ENCODE data around the gene CDH23.

Gene CDH23

DNA sequence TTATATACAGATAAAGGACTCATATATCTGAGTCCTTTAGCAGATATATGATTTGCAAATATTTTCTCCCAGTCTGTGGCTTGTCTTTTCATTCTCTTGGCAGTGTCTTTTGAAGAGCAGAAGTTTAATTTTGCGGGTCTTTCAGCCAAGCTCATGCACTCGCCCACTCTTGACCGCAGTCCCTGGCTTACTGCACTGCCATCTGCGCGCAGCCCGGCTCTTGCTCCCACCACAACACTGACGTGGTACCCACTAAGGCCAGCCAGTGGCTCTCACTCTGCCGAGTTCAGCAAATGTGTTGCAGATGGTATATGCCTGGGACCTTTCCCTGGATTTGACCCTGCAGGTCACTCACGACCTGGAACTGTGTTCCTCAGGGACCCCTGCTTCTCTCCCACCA, 74.3 kb downstream of the CDH23 start:
- no peak for FAIRE-seq

DNA sequence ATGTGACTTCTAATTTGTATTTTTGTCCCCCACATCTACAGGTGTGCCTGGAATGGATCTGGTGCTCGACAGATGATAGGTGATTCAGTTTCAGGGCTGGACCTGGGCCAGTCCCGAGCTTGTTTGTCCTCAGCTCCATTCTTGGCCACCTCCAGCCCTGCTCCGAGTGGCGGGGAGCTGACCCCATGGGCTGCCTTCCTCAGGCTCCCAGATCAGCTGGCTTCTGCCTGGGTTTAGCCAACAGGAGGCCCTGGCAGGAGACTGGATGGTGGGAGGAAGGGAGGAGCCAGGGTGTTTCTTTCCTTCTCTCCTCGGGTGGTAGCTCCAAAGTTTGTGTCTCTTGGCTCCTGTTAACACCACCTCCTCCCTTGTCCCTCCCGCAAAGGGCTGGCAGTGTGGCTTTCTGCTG, 75.2 kb downstream of the CDH23 start:
- FAIRE-seq: no peak

DNA sequence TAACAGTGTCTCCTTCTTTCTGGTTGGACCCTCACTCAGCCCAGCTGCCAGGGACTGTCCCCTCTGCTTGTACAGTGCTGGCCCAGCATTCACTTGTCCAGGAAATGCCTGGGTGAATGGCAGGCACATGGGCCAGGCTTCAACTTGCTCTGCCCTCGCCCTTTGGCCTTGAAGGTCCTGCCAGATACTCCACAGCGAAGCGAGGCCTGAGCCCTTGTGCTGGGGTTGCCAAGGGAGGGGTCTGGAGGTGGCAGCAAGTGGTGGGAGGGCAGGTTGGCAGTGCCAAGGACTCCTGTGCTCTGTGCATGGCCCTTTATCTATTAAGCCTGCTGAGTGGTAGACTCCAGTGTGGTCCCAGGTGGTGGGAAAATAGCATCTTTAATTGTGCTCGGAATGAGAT, 75.7 kb downstream of the CDH23 start:
- FAIRE-seq: no peak

DNA sequence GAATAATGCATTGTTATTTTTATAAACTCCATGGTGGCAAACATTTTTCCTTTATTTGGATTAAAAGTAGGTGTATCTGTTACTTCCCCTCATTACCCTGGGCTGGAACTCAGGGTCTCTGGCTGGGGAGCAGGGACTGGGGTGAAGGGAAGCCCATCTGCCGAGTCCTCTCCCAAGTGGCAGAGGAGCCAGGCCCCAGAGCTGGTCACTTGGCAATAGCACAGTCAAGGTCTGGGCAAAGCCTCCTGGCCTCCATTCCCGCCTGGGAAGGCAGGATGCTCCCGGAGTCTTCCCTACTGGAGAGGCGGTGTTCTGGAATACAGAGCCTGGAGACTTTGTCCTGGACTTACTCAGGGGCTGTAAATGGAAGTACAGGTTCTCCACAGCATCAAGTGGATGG, 76.2 kb downstream of the CDH23 start:
- FAIRE-seq: no peak

DNA sequence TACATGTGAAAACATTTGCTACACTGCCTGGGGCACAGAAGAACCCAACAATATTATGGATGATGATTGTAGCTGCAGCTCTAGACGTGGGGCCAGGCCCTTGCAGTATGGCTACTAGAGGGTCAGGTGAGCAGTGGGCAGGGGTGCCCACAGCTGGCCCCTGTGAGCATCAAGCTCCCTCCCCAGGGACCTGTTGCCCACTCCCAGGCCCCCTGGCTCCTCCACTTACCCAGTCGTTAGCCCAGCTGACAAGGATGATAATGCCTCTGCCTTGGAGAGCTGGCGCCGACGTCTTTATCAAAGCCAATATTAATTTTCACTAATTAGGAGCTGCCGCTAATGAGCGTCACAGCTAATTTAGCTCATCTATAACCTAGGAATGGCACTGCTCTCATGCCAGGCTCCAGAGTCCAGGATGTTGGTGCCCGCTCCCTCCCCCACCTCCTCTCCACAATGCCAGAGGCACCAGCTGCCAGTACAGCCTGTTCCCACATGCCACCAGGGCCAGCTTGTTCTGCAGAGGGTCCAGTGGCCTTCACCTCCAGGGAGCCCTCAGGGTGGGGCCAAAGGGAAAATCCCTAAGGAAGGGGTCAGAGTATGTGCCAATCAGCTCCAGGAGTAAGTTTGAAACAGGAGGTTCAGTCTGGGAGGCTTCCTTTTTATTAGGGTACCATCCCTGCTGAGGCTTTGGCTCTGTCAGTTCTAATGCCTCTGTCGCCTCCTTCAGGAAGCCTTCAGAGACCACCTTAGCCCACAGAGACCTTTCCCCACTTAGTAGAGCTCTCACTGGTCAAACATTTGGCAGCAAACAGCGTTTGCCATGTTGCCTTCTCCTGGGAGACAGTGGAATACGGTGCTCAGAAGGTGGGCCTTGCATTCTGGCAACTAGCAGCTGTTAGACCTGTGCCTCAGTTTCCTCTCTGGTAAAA, 77.2 kb downstream of the CDH23 start:
- FAIRE-seq: no peak

DNA sequence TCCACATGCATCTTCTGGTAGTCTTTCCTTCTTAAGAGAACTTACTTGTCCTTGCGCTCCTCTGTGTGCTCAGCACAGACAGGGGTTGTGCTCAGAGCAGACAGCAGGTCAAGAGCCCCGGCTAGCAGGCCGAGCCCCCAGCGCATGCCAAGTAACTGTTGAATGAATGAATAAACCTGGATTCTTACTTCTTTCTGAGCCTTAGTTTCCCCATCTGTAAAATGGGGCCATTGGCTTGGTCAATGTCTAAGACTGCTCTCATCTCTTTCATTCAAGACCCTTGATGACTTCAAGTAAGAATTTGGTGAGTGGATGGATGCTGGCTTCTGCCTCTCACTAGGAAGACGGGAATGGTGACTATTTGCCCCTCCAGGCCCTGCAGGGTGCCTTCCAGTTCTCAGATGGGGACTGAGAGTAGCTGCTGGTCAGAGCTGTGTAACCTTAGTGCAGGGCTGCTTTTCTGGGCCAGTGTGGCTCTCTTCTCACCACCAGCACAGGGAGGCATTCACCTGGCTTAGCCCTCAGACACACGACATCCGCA, 78.1 kb downstream of the CDH23 start:
- FAIRE-seq: no peak

DNA sequence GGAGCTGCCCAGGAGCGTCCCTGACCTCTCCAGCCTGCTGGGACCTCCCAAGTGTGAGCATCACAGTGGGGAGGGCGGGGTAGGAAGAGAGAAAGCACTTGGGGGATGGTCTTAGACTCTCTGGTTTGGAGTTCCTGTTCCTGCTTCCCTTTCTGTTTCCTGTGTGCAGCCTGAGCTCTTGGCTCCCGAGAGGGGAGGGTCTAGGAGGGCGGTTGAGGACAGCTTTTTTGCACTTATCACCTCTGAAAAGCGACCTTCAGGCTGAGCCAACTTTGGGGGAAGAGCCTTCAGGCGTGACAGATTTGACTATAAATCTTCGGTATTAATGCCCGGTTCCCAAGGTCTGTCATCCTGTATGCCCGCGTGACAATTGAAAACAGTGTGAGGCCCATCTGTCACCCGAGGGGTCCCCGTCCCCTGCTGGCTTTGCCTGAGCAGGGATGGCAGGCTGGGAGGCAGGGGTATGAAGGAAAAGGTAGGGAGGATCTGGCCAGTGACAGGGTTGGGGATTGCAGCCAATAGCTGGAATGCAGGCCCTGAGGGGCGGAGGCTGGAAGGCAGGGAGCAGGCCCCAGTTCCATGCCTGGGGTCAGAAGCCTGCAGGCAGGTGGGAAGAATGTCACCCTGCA, 78.6 kb downstream of the CDH23 start:
- FAIRE-seq: no peak

DNA sequence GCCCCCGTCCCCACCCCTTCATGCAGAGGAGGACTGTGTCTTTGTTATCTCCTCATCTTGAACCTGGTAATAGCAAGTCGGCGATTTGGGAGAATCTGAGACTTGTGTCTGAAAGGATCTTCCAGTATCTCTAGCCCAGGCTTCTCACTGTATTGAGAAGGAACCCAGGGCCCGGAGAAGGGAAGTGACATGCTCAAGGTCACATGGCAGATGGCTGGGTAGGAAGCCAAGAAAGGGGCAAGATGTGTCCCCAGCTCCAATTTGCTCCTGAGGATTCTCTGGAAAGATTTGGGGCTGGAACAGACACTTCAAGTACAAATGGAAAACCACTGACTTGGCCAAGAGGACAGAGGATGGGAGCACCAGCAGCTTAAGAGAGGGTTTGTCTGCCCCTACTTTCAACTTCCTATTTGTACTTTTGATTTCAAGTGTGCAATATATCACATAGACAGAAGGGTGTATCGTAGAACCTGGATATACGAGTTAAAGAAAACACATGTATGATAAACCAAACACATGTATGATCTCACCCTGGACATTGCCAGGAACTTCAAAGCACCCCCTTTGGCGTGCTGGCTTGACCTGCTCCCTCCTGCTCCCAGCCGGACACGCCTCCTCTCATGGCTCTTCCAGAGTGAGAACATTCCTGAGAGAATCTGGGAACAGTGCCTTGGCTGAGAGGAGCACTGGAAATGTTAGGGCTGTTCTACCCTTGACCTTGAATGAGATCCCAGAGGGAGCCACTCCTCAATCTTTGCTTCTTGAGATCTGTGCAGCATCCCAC, 79.7 kb downstream of the CDH23 start:
- FAIRE-seq: no peak

DNA sequence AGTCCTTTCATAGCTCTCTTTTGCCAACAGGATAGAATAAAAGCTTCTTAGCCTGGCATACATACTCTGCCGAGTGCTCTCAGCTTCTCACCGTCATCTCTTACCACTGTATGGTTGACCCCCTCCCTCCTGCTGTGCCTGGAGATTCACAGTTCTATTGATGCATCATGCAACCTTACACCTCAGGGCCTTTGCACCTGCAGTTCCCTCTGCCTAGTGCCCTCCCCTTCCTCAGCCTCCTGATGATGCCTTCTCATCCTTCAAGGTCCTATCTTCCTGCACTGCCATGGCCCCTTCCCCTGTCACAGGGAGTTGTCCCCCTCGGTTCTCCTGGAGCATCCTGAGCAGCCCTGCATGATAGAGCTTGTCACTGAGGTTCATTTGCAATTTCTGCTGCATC, 81.5 kb downstream of the CDH23 start:
- FAIRE-seq: no peak

DNA sequence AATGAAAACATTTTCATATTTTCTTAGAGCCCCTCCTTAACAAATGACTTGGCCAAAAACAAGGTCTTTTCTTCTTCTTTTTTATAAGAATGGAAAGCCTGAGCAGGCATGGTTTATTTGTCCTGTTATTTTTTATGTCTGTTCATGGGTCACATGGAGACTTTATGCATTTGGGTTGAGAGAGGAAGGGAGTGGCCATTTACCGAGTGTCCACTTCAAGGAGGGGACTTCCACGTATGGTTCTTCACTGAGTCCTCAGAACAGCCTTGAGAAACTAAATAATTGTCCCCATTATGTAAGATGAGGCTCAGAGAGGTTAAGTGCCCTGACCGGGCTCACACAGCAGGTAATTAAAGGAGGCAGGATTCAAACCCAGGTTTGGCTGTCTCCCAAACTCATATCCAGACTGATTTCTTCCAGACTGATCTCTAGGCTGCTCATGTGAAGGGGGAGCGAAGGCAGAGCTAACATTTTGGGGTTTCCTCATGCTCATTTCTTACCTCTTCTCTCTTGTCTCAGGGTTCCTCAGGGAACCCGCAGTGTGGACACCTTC, 82.2 kb downstream of the CDH23 start:
- no peak for FAIRE-seq

DNA sequence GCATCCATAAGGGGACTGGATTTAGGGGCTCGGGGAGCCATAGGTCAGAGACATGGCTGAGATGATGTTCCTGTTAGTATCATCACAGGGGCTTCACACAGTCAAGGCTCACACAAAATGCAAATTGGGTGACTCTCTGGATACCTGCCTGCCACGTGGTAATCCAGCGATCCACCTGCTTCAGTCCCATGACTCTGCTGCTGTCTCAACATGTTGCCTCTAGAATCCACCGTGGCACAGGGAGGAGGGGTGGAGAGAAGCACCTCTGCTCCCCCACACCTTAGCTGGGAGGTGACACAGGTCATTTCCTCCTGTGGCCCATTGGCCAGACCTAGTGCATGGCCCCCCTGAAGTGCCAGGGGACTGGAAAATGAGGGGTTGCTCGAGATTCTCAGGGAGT, 83.1 kb downstream of the CDH23 start:
- FAIRE-seq: no peak

DNA sequence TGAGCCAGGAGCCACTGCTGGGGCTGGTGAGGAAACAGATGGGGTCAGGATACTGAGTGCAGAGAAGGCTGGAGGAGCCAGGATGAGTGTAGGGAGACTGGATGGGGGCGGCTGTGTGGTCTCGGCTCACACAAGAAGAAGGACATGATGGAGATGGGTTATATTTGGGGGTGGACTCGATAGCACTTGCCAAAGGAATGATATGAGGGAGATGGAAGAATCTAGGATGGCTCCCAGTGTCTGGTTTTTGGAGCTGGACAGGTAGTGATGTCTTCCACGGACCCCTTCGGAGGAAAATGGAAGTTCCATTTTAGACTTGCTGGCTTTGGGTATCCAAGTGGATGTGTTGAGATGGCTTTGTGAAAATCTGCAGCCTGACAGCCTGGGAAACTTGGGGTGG, 83.9 kb downstream of the CDH23 start:
- no peak for FAIRE-seq

DNA sequence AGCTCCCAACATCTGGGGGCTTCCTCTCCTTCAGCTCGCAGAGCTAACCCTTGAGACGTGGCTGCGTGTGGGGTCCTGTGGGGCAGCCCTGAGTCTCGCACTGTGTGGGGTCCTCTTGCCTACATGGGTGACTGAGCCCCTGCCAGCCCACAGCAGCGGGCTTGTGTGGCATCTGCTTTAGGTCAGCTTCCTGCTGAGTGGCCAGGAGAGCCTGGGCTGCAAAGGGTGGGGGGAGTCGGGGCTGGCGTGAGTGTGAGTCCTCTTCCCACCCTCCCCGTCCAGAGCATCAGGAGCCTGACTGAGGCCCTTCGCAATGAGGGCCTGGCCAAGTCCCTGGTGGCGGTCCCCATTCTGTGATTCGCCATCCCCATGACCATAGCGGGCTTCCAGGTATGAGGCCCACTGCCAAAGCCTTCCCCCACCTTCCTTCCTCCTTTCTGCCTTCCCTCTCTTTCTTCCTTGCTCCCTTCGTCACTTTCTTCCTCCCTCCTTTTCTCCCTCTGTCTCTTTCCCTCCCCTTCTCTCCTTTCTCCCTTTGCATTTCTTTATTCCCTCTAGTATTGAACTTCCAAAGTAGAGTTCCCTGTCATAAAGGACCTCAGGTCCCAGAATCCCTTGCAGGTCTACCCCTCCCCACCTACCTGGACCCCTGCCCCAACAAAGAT, 85.2 kb downstream of the CDH23 start:
- FAIRE-seq: no peak

DNA sequence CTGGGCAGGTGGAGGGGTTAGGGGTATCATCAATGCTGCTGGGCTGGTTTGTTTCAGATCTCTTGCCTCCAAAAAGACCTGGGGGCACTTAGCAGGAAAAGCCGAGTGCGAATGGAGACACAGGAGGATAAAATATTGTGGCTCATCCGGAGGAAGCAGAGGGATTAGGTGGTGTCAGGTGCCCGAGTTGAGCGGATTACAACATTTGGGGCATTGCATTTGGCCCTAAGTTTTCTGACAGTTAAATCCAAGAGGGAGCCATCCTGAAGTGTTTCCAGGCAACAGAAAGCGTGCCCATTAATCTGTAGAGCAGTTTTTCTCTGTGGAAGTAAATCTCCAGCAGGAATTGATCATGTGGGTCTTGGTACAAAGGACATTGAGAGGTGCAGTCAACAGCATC, 85.9 kb downstream of the CDH23 start:
- FAIRE-seq: no peak

DNA sequence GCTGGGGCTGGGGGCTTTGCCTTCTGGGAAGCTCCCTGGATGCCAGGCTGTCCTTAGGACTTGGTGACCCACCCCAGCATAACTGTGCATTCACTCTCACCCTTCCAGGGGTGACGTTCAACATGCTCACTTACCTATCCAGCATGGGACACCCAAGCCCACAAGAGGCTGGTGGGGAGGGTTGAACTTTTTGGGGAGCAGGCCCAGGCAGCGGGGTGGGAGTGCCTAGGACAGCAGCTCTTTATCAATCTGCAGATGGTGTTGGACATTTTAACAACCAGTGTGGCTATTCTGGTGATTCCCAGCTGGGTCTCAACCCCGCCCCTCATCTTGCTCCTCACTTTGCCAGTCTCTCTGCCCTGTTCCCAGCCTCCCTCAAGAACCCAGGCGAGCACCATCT, 86.4 kb downstream of the CDH23 start:
- FAIRE-seq: no peak

DNA sequence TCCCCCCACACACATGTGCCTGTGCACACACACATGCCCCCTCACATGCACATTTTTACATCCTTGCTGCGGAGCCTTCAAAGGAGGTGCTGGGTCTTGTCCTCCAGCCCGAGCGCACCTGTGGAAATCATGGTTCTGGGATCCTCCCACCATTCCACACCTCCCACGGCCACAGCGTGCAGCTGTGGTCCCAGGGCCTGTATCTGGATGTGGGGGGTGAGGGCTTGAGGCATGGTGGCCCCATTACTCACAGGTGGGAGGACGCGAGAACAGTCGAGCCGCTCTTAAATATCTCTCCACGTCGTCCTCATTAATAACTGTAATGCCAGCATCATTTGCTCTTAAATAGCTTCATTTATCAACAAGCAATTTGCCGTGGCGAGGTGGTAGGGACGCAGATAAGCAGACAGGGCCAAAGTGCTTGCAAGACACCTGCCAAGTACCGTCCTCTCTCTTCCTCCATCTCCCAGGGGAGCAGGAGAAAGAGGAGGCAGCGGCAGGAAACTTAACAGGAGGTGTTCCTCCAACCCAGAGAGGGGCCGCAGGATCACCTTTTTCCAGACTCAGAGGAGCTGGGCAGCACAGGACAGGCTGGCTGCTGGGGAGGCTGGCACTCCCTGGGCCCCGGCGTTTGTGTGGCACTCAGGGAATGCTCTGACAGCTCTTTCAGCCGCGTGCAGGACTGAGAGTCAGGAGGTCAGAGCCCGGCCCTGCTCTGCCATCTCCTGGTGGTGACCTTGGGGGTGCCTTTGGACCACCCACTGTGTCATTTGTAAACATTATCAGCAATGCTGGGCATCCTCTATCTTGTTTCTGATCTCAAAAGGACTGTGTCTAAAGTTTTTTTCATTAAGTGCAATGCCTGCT, 87.4 kb downstream of the CDH23 start:
- no peak for FAIRE-seq

DNA sequence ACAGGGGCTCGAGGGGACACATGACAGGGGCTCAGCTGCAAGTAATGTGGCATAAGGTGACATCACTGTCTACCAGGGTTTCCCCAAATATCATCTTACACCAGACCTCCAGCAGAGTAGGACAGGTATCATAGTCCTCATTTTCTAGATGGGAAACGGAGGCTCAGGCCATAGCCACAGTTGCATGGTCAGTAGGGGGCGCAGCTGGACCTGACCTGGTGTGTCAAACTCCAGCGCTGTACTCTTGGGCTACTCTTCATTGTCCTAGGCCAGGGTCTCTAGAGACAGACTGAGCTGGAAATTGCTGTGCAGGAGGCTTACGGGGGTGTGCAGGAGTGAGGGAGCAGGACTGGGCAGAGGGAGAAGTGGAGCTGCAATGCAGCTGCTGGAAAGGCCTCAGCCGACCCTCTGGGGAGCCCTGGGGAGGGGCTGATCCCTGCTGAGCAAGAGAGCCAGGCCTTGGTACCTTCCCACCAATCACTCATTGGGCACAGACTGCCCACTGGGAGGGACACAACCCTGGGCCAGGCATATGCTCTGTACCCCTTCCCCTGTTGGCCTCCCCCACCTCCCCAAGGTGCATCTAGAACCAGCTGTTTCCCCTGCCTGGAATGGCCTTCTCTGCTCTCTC, 89.9 kb downstream of the CDH23 start:
- no peak for FAIRE-seq

DNA sequence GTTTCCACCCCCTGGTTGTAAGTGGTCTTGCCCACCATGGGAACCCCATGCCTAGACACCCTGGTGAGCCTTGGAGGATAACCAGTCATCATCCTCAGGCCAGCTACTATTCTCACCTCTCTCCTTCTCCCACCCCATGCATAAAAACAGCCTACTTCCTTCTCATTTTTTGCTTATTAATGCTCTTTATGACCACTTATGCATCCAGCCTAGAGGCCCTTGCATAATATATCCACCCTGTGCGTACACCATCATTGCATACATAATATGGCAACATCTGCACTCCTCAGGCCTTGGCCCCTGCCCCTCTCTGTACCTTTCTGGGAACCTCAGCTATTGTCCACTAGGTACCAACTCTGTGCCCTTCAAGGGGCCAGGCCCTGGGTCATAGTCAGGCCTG, 91.0 kb downstream of the CDH23 start:
- no peak for FAIRE-seq

DNA sequence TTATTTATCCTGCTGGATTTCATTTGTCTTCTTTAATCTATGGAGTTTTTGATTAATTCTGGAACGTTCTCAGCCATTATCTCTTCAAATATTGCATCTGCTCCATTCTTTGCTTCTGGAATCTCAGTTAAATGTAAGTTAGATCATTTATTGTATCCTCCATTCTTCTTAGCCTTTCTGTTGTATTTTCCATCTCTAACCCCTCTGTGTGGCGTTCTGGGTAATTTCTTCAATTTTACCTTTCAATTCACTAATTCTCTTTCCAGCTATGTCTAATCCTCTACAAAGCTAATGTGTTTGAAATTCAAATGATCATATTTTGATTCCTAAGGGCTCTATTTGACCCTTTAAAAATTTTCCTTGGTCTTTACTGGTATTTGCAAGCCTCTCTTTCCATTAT, 92.4 kb downstream of the CDH23 start:
- FAIRE-seq: no peak

DNA sequence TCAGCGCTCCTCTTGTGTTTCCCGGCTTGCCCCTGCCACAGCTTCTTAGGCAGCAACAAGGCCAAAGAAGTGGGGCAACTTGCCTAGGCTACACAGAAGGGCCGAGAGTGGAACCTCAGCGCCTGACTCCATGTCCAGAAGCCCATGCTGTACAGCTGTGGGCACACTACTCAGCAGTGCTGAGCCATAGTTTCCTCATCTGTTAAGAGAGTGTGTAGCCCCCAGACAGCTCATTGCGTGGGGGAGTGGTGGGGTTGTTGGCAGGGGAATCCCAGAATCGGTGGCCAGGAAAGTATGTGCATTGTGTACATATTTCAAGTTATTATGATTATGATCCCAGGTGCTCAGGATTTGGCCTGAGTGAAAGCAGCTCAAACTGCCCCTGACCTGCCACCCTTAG, 96.2 kb downstream of the CDH23 start:
- no peak for FAIRE-seq

DNA sequence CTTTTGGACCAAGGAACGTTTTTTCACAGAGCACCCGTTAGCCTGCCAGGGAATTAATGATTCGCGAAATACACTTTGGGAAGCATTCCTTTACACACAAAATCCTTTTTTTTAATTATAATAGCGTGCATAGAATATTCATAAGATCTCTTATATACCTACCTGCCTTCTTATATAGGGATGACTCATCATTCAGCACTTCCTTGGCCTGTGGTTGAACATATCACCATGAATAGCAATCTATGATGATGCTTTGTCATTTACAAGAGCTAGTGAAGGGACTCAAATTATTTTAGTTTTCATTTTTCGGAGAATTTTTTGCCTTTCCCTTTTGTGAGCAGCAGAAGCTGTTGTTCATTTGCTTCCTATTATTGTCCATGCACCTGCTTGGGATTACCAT, 97.0 kb downstream of the CDH23 start:
- no peak for FAIRE-seq
